IMR-90 (cell line): ENCODE data around the gene C19orf25. TPM values are rescaled to one million over a fixed set of nuclear protein-coding genes. Genes with fewer than 3 reads are reported as not detected.
A peak's percentile ranks its signal among the peaks of the same experiment; 100 is the strongest.

Experiments
- ATAC-seq: fragments of 200-7000 bp; cut with Tn5 transposase; 2 replicates; pipeline ENCODE4 v1.9.1; 2020; ENCODE audit warnings: low read depth, mild to moderate bottlenecking, moderate library complexity
- BruUV-seq: library from RNA; stranded (reverse); fragments of 400-500 nt; replicated peaks from 2 replicates; lab custom pipeline; 2021; lab: Mats Ljungman, UMichigan
- CTCF ChIA-PET: fragments of 300-600 bp; formaldehyde crosslinking; extraction: SDS; loops from one replicate; lab custom pipeline; 2021; ENCODE audit warnings: antibody characterized with exemption; lab: Yijun Ruan, JAX
- POLR2A ChIA-PET: fragments of 300-600 bp; sonication (Branson Sonifier 250); formaldehyde crosslinking; loops from one replicate; lab custom pipeline; 2022; ENCODE audit warnings: antibody characterized with exemption; ENCODE audit not compliant: unreplicated experiment; lab: Charles Lee
- DNase-seq: peaks from one replicate; pipeline ENCODE4 v3.0.0; 2013
- H2AFZ ChIP-seq: replicated peaks from 2 replicates; pipeline ENCODE3; 2013; ENCODE audit warnings: low read length, mild to moderate bottlenecking; ENCODE audit not compliant: poor library complexity
- H2AK5ac ChIP-seq: 2 replicates; pipeline ENCODE4 v1.6.1; 2013; ENCODE audit warnings: low read depth, low read length, inconsistent platforms
- H2AK9ac ChIP-seq: replicated peaks from 2 replicates; pipeline ENCODE3; 2013; ENCODE audit warnings: mild to moderate bottlenecking, low read depth, low read length, moderate library complexity; ENCODE audit not compliant: poor library complexity
- H2BK120ac ChIP-seq: 2 replicates; pipeline ENCODE4 v1.6.1; 2013; ENCODE audit warnings: low read depth, low read length, inconsistent platforms
- H2BK15ac ChIP-seq: 3 replicates; pipeline ENCODE4 v1.6.1; 2013; ENCODE audit warnings: low read depth, low read length, inconsistent platforms
- H2BK20ac ChIP-seq: 2 replicates; pipeline ENCODE4 v1.6.1; 2013; ENCODE audit warnings: low read depth, mild to moderate bottlenecking, inconsistent platforms, low read length, moderate library complexity
- H2BK5ac ChIP-seq: 2 replicates; pipeline ENCODE4 v1.6.1; 2013; ENCODE audit warnings: mild to moderate bottlenecking, low read depth, low read length, inconsistent platforms; ENCODE audit not compliant: poor library complexity, severe bottlenecking
- H3K14ac ChIP-seq: replicated peaks from 2 replicates; pipeline ENCODE4 v1.6.1; 2013; ENCODE audit warnings: low read depth, low read length, inconsistent platforms
- H3K18ac ChIP-seq: 2 replicates; pipeline ENCODE4 v1.6.1; 2013; ENCODE audit warnings: low read depth, low read length, control low read depth
- H3K23ac ChIP-seq: 2 replicates; pipeline ENCODE4 v1.6.1; 2013; ENCODE audit warnings: low read depth, low read length, inconsistent platforms
- H3K27ac ChIP-seq: 2 replicates; pipeline ENCODE4 v1.5.1; 2013; ENCODE audit warnings: mild to moderate bottlenecking, control low read depth, low read length; ENCODE audit not compliant: insufficient read depth
- H3K27me3 ChIP-seq: 2 replicates; pipeline ENCODE4 v1.6.1; 2013; ENCODE audit warnings: low read length; ENCODE audit not compliant: control insufficient read depth, insufficient read depth
- H3K36me3 ChIP-seq: 2 replicates; pipeline ENCODE4 v1.6.1; 2013; ENCODE audit warnings: low read length, mixed read lengths; ENCODE audit not compliant: control insufficient read depth, insufficient read depth
- H3K4ac ChIP-seq: 2 replicates; pipeline ENCODE4 v1.6.1; 2013; ENCODE audit warnings: low read depth, low read length, inconsistent platforms
- H3K4me1 ChIP-seq: 2 replicates; pipeline ENCODE4 v1.6.1; 2013; ENCODE audit warnings: low read length, mixed read lengths; ENCODE audit not compliant: control insufficient read depth, insufficient read depth
- H3K4me2 ChIP-seq: 2 replicates; pipeline ENCODE4 v1.6.1; 2013; ENCODE audit warnings: low read depth, mild to moderate bottlenecking, control low read depth, low read length, moderate library complexity
- H3K4me3 ChIP-seq: 2 replicates; pipeline ENCODE4 v1.5.1; 2013; ENCODE audit warnings: low read depth, mild to moderate bottlenecking, control low read depth, low read length, moderate library complexity; ENCODE audit not compliant: insufficient read depth
- H3K56ac ChIP-seq: 2 replicates; pipeline ENCODE4 v1.6.1; 2013; ENCODE audit warnings: low read length, inconsistent platforms; ENCODE audit not compliant: insufficient read depth; ENCODE audit errors: extremely low read depth
- H3K79me1 ChIP-seq, 2 experiments: 2 replicates each; pipeline ENCODE4 v1.6.1; 2013; ENCODE audit warnings: low read length in 2 of 2, inconsistent platforms in 1 of 2, low read depth in 1 of 2
- H3K9ac ChIP-seq: 2 replicates; pipeline ENCODE4 v1.6.1; 2013; ENCODE audit warnings: low read depth, low read length, control low read depth
- H3K9me1 ChIP-seq: 2 replicates; pipeline ENCODE4 v1.6.1; 2013; ENCODE audit warnings: low read length, inconsistent platforms; ENCODE audit not compliant: insufficient read depth
- H3K9me3 ChIP-seq: 2 replicates; pipeline ENCODE4 v1.6.1; 2013; ENCODE audit warnings: low read length; ENCODE audit not compliant: control insufficient read depth, insufficient read depth
- H4K20me1 ChIP-seq: 2 replicates; pipeline ENCODE4 v1.6.1; 2013; ENCODE audit warnings: low read length, inconsistent platforms; ENCODE audit not compliant: insufficient read depth
- H4K5ac ChIP-seq: 2 replicates; pipeline ENCODE4 v1.6.1; 2013; ENCODE audit warnings: mild to moderate bottlenecking, low read depth, low read length, control low read depth
- H4K8ac ChIP-seq, 2 experiments: 2 replicates each; pipeline ENCODE4 v1.6.1; 2013; ENCODE audit warnings: low read depth in 2 of 2, low read length in 2 of 2, control low read depth in 1 of 2, inconsistent platforms in 1 of 2
- H4K91ac ChIP-seq: 2 replicates; pipeline ENCODE4 v1.6.1; 2013; ENCODE audit warnings: low read depth, low read length, inconsistent platforms; ENCODE audit not compliant: insufficient read depth
- BHLHE40 ChIP-seq: fragments of 150-350 bp; IDR thresholded peaks from 2 replicates; pipeline ENCODE4 v1.6.1; 2016; ENCODE audit warnings: mild to moderate bottlenecking, low read depth, low read length
- CHD1 ChIP-seq: IDR thresholded peaks from 2 replicates; pipeline ENCODE4 v1.6.1; 2012; ENCODE audit warnings: low read depth, low read length, improper control_type of control experiment
- FOS ChIP-seq: fragments of 150-350 bp; IDR thresholded peaks from 2 replicates; pipeline ENCODE4 v1.6.1; 2016; ENCODE audit warnings: low read depth, low read length
- MAFK ChIP-seq: IDR thresholded peaks from 2 replicates; pipeline ENCODE4 v1.6.1; 2012; ENCODE audit warnings: low read depth, low read length, improper control_type of control experiment
- MAZ ChIP-seq: IDR thresholded peaks from 2 replicates; pipeline ENCODE4 v1.6.1; 2012; ENCODE audit warnings: low read depth, mild to moderate bottlenecking, low read length, improper control_type of control experiment, moderate library complexity, borderline replicate concordance
- MXI1 ChIP-seq: IDR thresholded peaks from 2 replicates; pipeline ENCODE4 v1.6.1; 2012; ENCODE audit warnings: low read depth, mild to moderate bottlenecking, low read length, moderate library complexity, borderline replicate concordance
- NFE2L2 ChIP-seq: fragments of 150-350 bp; IDR thresholded peaks from 2 replicates; pipeline ENCODE4 v1.6.1; 2016; ENCODE audit warnings: low read depth, mild to moderate bottlenecking, low read length
- POLR2A ChIP-seq: IDR thresholded peaks from 2 replicates; pipeline ENCODE4 v1.6.1; 2012; ENCODE audit warnings: mild to moderate bottlenecking, low read depth, low read length
- RAD21 ChIP-seq: IDR thresholded peaks from 2 replicates; pipeline ENCODE4 v1.6.1; 2012; ENCODE audit warnings: low read length, improper control_type of control experiment
- RFX5 ChIP-seq: IDR thresholded peaks from 2 replicates; pipeline ENCODE4 v1.8.0; 2012; ENCODE audit warnings: low read depth, mild to moderate bottlenecking, low read length, moderate library complexity
- SMC3 ChIP-seq: fragments of 150-350 bp; IDR thresholded peaks from 2 replicates; pipeline ENCODE4 v1.6.1; 2016; ENCODE audit warnings: low read depth, mild to moderate bottlenecking, antibody characterized with exemption, low read length, moderate library complexity
- WGBS, 2 experiments: methylation state at CpG; one replicate each; pipeline versions ENCODE4 v1.1.5 to v1.1.7; 2013; ENCODE audit warnings: missing lambda C conversion rate in 2 of 2; ENCODE audit not compliant: insufficient read length in 1 of 2; ENCODE audit errors: extremely low coverage in 2 of 2; 5-methylcytosine and 5-hydroxymethylcytosine counted together
- dilution Hi-C: fragments of 300-500 bp; cut with HindIII; formaldehyde crosslinking; loops from one replicate; pipeline ENCODE4 v1.14.3; 2018; ENCODE audit warnings: low sequenced_read_pairs; ENCODE audit not compliant: unreplicated experiment
- in situ Hi-C: fragments of 300-500 bp; cut with MboI; formaldehyde crosslinking; loops from 3 replicates; pipeline ENCODE4 v1.14.3; 2019; ENCODE audit warnings: low sequenced_read_pairs, inconsistent platforms, mixed read lengths
- intact Hi-C: fragments of 100-400 bp; cut with micrococcal nuclease; formaldehyde crosslinking; loops from 2 replicates; pipeline ENCODE4 v1.10.0; 2022
- polyA plus RNA-seq, 3 experiments: library from polyadenylated mRNA; depleted of rRNA; stranded (reverse); fragments of >200 nt; gene quantifications; 2 replicates each; pipeline ENCODE4 v1.2.3, GENCODE V29; 2012; ENCODE audit warnings: low replicate concordance in 1 of 3
- total RNA-seq: library from RNA; depleted of rRNA; stranded (reverse); fragments of >200 nt; gene quantifications from 2 replicates; pipeline ENCODE4 v1.2.3, GENCODE V29; 2012
- TF ChIP-seq, protein P1 (sequence below): fragments of 150-350 bp; IDR thresholded peaks from 2 replicates; pipeline ENCODE4 v1.6.1; 2016; ENCODE audit warnings: low read depth, mild to moderate bottlenecking, low read length, moderate library complexity, borderline replicate concordance
- TF ChIP-seq, protein P2 (sequence below): conservative IDR thresholded peaks from 2 replicates; pipeline ENCODE4 v1.5.1; 2012; ENCODE audit warnings: mild to moderate bottlenecking, low read depth, low read length, improper control_type of control experiment
- TF ChIP-seq, protein P3 (sequence below): fragments of 150-350 bp; IDR thresholded peaks from 2 replicates; pipeline ENCODE4 v1.6.1; 2017; ENCODE audit warnings: mild to moderate bottlenecking, antibody characterized with exemption, low read length, low read depth

Gene C19orf25
- total and polyA plus RNA-seq, 2 of the 4 experiments (the other 2 are of a cell fraction) = 10.4 to 34.9 TPM

DNA sequence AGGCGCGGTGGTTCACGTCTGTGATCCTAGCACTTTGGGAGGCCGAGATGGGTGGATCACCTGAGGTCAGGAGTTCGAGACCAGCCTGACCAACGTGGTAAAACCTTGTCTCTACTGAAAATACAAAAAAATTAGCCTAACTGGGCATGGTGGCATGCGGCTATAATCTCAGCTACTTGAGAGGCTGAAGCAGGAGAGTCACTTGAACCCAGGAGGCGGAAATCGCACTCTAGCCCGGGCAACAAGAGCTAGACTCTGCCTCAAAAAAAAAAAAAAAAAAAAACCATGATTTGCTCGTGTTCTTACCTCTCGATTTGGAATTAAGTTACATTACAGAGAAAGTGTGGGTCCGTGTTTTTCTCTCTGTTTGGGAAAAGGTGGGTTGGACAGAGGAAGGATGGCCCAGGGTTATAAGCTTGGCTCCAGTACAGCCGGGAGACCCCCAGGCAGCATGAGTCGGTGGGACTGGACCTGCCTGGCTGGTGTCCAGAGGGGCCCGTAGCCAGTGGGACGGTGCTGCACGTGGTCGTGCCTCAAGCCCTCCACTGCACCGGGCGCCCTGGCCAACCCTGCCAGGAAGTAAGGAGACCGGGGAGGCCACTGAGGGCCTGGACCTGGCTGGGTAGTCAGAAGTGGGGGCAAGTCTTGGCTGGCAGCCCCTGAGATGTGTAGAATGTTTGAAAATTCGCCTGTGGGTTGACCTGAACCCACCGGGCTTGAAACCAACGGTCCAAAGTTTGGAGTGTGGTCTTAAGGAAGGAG is 37.2 kb downstream of the C19orf25 start:
- Histone ChIP-seq H3K27ac (no peak overlapping the region), H3K4me1 (peaks cover 11% of the 10 kb centered on the region), H3K9ac (no peak overlapping the region), H4K8ac (no peak overlapping the region), H3K56ac (no peak overlapping the region), H2AK5ac (no peak overlapping the region), H2AK9ac (peak overlapping the region; percentile 1), H3K27me3 (peaks cover 10% of the 10 kb centered on the region), H2BK5ac (no peak overlapping the region), H3K4me3 (no peak overlapping the region), H3K4ac (no peak overlapping the region), H3K36me3 (peaks cover 31% of the 10 kb centered on the region), H3K79me1 (peaks cover 15 to 32% of the 10 kb centered on the region in 2 experiments; a peak in 3 of 4 replicates), H3K14ac (no peak overlapping the region), H3K18ac (no peak overlapping the region), H2BK15ac (no peak overlapping the region), H3K9me3 (no peaks in the 10 kb centered on the region), H2BK120ac (no peak overlapping the region), H2BK20ac (no peak overlapping the region), H3K9me1 (no peaks in the 10 kb centered on the region), H2AFZ (no peak overlapping the region), H4K20me1 (peaks cover 63% of the 10 kb centered on the region), H4K91ac (no peak overlapping the region), H3K23ac (no peak overlapping the region), H3K4me2 (no peak overlapping the region), H4K5ac (no peak overlapping the region)
- ATAC-seq = no peak
- dilution Hi-C loops (no loop called here), intact Hi-C loops (no loop called here), in situ Hi-C loops (no loop called here)
- no TSS peak for BruUV-seq
- ChIA-PET CTCF (no interaction called here), POLR2A (no interaction called here)
- no peak for DNase-seq
- TF ChIP-seq POLR2A (no peak), RFX5 (no peak), MXI1 (no peak), MAZ (no peak), FOS (no peak), SMC3 (no peak), CHD1 (no peak), NFE2L2 (no peak), RAD21 (no peak), MAFK (no peak), BHLHE40 (no peak)
- TF ChIP-seq, protein P1, sequence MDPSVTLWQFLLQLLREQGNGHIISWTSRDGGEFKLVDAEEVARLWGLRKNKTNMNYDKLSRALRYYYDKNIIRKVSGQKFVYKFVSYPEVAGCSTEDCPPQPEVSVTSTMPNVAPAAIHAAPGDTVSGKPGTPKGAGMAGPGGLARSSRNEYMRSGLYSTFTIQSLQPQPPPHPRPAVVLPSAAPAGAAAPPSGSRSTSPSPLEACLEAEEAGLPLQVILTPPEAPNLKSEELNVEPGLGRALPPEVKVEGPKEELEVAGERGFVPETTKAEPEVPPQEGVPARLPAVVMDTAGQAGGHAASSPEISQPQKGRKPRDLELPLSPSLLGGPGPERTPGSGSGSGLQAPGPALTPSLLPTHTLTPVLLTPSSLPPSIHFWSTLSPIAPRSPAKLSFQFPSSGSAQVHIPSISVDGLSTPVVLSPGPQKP = no peak
- TF ChIP-seq, protein P2, sequence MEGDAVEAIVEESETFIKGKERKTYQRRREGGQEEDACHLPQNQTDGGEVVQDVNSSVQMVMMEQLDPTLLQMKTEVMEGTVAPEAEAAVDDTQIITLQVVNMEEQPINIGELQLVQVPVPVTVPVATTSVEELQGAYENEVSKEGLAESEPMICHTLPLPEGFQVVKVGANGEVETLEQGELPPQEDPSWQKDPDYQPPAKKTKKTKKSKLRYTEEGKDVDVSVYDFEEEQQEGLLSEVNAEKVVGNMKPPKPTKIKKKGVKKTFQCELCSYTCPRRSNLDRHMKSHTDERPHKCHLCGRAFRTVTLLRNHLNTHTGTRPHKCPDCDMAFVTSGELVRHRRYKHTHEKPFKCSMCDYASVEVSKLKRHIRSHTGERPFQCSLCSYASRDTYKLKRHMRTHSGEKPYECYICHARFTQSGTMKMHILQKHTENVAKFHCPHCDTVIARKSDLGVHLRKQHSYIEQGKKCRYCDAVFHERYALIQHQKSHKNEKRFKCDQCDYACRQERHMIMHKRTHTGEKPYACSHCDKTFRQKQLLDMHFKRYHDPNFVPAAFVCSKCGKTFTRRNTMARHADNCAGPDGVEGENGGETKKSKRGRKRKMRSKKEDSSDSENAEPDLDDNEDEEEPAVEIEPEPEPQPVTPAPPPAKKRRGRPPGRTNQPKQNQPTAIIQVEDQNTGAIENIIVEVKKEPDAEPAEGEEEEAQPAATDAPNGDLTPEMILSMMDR = no peak
- TF ChIP-seq, protein P3, sequence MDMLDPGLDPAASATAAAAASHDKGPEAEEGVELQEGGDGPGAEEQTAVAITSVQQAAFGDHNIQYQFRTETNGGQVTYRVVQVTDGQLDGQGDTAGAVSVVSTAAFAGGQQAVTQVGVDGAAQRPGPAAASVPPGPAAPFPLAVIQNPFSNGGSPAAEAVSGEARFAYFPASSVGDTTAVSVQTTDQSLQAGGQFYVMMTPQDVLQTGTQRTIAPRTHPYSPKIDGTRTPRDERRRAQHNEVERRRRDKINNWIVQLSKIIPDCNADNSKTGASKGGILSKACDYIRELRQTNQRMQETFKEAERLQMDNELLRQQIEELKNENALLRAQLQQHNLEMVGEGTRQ = no peak
- 89% methylated on average over 10 of the region's 25 CpGs; no CpG with 5 or more reads in 1 of the 2 experiments for WGBS, 2 experiments
